ENCODE measurements around the gene PSMD4.
"Not testable (repeated sequence)": the region's sequence is repeated elsewhere in the genome, so short reads cannot be mapped to it uniquely, and the experiment has no call there.

The PSMD4 gene

DNA sequence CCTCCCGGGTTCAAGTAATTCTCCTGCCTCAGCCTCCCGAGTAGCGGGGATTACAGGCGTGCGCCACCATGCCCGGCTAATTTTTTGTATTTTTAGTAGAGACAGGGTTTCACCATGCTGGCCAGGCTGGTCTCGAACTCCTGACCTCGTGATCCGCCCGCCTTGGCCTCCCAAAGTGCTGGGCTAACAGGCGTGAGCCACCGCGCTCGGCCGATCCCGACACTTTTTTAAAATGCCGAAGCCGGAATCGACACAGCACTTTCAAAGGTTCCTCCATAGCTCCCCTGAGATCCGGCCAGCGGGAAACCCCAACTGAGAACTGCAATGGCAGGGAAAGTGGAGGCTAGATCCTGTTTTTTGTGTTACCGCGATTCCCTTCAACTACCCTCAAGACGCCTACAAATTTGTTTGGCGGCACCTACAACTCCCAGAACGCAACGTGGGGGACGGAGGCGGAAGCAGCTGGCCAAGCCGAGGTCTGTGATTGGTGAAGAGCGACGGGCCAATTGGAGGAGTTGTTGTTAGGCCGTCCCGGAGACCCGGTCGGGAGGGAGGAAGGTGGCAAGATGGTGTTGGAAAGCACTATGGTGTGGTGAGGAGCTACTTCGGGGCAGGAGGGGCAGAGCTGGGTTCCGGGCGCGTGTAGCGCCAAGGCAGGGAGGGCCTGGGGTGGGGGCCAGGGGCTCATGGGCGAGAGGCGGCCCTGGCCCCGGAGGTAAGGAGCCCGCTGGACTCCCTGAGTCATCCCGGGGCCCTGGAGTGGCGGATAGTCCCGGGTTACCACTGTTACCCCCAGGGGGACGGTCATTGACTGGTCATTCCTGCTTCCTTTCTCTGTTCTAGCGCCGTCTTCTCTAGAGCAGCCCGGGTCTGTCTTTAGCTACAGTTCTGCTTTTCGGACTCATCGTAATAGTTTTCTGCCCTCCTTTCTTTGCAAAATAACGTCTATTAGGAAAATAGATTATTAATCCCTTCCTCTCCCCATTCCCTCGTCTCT, at the start of gene PSMD4:
Gene PSMD4 (plus strand): TSS at position 518 of the 997 bp plus-strand sequence. CDS start 49 bp downstream, at position 567.
- DNase-seq (ENCODE audit: low read depth in 2 of 2), result peak; percentile 89 to 90

DNA sequence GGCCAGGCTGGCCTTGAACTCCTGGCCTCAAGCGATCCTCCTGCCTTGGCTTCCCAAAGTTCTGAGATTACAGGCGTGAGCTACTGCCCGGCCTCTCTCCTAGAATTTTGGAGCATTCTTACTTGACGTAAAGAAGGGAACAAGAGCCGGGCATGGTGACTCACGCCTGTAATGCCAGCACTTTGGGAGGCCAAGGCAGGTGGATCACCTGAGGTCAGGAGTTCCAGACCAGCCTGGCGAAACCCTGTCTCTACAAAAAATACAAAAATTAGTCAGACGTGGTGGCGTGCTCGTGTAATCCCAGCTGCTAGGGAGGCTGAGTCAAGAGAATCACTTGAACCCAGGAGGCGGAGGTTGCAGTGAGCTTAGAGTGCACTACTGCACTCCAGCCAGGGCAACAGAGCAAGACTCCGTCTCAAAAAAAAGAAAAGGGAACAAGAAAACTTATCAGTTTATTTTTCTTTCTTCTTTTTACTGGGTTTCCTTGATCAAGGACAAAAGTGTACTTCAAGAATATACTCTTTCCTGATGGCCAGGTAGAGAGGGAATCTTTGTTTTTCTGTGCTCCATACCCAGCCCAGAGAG, 49.1 kb upstream of the PSMD4 start:
- DNase-seq (ENCODE audit: low read depth in 2 of 2), result not testable (repeated sequence)

DNA sequence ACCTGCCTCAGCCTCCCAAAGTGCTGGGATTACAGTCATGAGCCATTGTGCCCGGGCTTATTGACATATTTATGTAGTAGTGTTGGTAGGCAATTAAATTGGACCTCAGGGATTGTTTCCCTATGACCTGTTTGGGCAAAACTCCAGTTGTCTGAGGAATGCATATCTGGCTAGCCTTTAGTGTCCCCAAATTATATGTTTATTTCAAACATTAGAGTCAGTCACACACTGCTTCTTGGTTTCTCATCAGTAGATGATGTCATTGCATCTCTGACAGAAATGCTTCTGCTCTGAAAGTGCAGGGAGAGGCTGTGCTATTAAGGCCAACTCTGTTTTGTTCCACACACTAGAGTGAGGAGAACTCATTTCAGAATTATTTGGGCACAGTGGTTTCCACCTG, 43.7 kb upstream of the PSMD4 start:
- DNase-seq (ENCODE audit: low read depth in 2 of 2), result no peak

DNA sequence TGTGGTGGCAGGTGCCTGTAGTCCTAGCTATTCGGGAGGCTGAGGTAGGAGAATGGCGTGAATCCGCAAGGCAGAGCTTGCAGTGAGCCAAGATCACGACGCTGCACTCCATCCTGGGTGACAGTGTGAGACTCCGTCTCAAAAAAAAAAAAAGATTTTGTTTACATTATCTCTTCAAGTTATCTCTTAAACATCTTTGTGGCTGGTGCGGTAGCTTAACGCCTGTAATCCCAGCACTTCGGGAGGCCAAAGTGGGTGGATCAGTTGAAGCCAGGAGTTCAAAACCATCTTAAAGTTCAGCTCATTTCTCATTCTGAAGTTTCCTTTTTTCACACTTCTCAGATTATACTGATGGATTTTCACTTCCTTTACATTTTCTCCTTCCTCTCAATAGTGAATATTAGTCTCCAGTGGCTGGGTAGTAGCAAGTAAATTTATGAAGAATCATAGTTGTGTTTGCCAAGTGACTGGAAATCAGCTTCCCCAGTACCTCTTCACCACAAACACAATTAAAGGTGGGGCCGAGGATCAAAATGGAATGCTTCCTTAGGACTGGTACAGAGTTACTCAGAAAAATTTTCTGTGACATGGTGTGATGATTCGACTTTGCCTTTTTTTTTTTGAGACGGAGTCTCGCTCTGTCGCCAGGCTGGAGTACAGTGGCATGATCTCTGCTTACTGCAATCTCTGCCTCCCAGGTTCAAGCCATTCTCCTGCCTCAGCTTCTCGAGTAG, 42.4 kb upstream of the PSMD4 start:
- no peak for DNase-seq (ENCODE audit: low read depth in 2 of 2)

DNA sequence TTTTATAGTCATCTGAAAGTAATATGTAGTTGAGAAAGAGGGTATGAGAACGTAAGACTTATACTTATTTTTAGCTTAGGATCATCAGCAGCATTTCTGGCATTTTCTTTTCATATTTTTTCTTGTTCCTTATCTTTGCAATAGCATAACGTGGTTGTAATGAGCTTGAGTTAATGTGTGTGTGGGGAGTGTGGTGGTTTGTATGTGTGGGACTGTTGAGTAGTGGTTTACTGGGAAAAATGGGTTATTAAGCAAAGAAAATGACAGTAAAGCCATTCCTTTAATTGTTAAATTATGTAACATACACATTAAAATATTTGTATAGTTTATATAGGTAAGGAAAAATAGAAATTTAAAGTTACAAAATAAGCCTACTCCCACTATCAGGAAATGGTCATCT, 41.0 kb upstream of the PSMD4 start:
- DNase-seq (ENCODE audit: low read depth in 2 of 2), result no peak

DNA sequence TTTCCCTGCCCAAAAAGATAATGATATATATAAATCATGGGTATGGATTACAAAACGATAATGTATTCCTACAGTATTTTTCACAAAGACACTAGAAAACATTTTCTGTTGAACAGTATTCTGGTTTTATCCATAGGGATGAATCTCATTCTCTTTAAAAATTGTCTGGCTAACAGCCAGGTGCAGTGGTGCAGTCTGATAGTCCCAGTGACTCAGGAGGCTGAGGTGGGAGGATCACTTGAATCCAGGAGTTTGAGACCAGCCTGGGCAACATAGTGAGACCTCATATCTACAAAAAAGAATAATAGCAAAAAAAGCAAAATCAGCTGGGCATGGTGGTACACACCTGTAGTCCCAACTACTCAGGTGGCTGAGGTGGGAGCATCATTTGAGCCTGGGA, 32.9 kb upstream of the PSMD4 start:
- DNase-seq (ENCODE audit: low read depth in 2 of 2), result no peak

DNA sequence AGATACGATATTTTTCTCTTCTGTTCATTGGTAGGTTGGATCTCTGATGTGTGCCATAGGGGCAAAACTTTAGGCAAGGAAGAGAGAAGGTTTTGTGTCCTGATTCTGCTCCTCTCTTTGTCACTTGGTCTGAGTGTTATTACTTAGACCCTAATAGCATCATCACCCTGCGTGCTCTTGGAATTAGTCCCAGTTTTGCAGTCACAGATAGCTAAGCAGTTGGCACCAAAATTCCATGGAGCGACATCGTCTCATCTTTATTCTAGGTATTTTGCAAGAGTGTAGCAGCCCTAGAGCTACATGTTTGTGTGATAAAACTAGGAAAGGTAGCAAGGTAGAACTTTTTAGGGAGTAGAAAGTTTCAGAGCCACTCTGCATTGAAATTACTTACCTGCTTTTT, 32.4 kb upstream of the PSMD4 start:
- DNase-seq (ENCODE audit: low read depth in 2 of 2), result no peak

DNA sequence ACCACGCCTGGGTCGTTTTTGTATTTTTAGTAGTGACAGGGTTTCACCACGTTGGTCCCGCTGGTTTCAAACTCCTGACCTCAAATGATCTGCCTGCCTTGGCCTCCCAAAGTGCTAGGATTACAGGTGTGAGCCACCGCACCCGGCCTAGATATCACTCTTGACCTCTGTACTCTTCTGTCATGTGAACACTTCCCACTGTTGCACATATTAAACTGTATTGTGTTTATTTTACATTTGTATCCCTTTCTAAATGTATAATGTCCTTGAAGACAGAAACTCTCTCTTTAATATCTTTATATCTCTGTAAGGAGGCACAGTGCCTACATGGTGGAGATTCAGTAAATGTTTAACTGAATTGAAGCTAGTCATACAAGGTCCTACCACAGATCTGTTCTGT, 19.3 kb upstream of the PSMD4 start:
- DNase-seq (ENCODE audit: low read depth in 2 of 2), result no peak

DNA sequence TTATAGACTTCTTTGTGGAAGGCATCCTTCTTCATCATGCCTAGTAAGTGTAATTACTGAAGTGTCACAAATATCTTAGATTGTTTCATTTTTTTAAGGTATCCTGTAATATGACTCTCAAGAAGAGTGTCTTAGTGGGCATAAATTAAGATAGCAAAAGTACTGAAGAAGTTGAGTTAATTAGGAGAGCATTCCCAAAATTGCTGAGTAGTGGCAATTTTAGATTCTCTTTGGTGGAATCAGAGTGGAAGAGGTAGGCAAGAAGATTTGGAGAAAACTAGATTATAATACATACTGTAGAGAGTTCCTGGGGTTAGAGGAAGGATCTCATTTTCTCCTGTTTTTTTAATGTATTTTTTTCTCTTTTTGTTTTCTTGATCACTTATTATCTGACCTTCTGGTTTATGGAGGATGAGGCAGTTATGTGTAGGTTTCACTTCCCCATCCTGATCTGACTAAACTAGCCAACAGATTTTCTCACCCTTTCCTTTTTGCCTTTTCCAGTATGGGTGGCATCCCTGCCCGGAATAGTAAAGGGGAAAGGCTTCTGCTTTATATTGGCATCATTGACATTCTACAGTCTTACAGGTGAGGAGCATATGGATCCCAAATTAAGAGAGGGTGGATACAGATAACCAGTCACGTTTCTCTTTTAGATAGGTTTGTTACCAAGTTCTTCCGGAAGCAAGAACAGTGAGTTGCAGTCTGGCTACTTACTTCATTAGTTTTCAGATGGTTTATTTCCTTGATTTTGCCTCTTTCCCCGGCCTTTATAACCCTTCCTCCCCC, 16.7 kb upstream of the PSMD4 start:
- DNase-seq (ENCODE audit: low read depth in 2 of 2), result no peak

DNA sequence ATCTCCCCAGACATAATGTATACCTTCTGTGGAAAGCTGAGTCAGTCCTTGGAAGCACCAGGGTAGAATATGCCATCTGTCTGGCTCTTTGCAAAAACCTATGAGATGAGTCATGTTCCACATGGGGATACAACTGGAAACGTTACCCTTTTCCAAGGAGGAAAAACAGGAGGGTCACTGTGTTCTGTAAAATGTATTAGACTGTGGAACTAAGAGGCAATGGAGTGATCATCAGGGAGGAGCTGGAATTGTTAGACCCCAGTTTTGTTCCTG, 16.1 kb upstream of the PSMD4 start:
- DNase-seq (ENCODE audit: low read depth in 2 of 2), result no peak

DNA sequence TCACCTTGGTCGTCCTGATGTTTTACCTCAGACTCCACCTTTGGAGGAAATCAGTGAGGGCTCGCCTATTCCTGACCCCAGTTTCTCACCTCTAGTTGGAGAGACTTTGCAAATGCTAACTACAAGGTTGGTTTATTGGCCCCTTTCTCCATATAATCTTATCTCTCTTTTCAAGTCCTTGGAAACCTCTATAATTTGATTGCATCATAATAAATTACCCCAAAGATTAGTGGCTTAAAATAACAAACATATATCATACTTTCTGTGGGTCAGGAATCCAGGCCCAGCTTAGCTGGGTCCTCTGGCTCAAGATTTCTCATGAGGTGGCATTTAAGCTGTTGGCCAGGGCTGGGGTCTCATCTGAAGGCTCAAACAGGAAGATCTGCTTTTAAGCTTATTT, 12.1 kb upstream of the PSMD4 start:
- no peak for DNase-seq (ENCODE audit: low read depth in 2 of 2)

DNA sequence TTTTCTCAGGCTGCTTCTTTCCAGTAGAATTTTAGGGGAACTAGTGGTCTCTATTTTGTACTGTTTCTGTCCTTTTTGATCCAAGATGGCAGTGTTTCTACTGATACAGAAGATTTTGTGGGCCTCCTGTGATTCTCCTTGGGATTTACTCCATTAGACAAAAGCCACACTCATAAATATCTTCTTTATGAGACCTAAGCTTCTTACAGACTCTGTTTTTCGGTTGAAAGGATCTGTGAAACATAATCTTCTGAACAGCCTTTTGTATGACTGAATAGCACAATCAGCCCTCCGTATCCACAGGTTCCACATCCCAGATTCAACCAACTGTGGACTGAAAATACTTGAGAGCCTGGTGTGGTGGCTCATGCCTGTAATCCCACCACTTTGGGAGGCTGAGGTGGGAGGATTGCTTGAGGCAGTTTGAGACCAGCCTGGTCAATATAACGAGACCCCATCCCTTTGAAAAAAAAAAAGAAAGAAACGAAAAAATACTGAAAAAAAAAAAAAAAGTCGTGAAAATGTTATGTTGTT, 10.8 kb upstream of the PSMD4 start:
- DNase-seq (ENCODE audit: low read depth in 2 of 2), result no peak

DNA sequence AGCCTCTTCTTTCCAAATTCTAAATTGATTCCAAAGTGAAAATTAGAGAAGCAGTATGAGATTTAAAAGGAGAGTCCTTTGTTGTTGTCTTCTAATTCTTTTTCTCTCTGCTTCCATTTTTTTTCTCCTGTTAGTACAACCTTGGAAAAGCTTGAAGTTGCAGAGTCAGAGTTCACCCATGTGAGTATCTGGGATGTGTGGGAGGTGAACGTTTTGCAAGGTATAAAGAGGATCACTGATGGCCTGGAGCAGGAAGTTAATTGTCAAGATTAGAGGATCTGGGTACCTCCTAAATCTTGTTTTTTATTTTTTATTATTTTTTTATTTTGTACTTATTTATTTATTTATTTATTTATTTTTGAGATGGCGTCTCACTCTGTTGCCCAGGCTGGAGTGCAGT, 7.7 kb upstream of the PSMD4 start:
- no peak for DNase-seq (ENCODE audit: low read depth in 2 of 2)

DNA sequence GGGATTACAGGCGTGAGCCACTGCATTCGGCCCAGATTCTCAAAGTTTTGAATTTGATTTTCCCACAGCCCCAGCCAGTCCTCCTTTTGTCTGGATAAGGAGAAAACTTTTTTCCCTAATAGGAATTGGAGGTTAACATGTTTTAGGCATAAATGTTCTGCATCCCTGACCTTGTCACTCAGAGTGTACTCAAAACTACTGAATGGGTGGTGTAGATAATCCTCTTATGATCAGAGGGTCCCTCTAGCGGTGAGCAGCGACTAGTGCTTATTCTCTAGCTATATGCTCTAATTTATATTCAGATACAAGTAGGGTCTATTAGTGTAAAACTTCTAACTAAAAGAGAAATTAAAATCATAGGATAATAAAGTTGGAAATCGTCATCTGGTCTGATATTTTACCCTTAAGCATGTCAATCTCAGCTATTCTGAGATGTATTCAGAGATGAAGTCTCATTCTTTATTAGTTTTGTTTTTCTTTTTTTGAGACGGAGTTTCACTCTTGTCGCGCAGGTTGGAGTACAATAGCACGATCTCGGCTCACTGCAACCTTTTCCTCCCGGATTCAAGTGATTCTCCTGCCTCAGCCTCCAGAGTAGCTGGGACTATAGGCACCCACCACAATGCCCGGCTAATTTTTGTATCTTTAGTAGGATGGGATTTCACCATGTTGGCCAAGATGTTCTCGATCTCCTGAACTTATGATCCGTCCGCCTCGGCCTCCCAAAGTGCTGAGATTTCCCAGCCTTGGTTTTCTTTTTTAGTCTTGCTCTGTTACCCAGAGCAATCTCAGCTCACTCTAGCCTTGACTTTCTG, 2.7 kb upstream of the PSMD4 start:
- DNase-seq (ENCODE audit: low read depth in 2 of 2), result peak; percentile 39 to 53

DNA sequence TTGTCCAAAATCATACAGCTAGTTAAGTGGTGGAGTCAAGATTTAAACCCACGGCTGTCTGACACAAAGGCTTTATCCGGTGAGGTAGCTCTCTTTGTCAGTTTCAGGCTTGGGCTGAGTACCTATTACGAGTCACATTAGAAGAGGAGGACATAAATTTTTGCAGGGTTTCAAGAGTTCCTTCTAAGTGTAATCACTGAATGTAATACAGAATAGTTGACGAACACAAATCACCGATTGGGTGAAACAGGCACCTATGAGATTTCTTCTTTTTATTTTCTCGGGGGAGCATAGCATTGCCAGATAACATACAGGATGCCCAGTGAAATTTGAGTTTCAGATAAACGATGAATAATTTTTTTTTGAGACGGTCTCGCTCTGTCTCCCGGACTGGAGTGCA, 847 bp downstream of the PSMD4 start:
- DNase-seq (ENCODE audit: low read depth in 2 of 2), result no peak

DNA sequence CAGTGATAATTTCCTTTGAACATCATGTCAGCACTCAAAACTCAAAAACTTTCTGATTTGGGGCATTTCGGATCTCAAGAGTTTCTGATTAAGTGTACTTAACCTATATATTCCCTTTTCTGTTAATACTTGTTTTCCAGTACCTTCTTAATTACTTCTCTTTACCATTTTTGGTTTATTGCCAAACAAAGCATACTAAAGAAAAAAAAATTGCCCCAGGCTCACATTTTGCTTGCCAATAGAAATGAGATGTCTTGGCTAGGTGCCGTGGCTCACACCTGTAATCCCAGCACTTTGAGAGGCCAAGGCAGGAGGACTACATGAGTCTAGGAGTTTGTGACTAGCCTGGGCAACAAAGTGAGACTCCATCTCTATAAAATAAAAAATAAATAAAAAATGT, 4.8 kb downstream of the PSMD4 start:
- DNase-seq (ENCODE audit: low read depth in 2 of 2), result no peak

DNA sequence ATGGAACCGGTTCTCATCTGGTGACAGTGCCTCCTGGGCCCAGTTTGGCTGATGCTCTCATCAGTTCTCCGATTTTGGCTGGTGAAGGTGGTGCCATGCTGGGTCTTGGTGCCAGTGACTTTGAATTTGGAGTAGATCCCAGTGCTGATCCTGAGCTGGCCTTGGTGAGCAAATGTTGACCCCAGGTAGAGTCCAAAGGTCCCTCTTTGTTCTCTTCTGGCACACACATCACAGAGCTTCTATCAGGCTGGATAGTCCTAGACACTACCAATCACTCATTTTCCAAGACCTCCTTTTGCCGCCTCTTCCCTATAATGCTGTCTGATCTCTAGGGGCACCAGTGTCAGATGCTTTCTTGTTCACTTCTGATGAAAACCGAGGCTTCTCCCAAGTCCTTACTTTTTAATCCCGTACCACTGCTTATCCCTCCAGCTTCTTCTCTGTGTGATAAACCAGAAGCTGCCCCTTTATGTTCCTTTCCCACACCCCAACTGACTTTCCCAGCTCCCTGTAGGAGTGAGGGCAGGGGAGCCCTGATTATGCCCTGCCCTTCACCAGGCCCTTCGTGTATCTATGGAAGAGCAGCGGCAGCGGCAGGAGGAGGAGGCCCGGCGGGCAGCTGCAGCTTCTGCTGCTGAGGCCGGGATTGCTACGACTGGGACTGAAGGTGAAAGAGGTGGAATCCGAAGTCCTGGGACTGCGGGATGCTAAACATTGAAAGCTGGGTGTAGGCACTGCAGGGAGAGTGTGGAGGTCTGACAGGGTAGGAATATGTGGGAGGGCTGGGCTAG, 11.1 kb downstream of the PSMD4 start:
- no peak for DNase-seq (ENCODE audit: low read depth in 2 of 2)

DNA sequence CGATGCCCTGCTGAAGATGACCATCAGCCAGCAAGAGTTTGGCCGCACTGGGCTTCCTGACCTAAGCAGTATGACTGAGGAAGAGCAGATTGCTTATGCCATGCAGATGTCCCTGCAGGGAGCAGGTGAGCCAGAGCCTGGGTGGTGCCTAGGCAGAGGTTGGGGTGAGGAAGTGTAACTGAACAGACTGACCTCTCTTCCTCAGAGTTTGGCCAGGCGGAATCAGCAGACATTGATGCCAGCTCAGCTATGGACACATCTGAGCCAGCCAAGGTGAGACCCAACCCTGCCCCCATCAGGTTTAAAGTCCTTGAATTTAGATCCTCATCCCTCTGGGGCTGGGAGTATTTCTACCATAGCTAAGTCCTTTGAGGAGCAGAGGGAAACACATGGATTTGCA, 11.8 kb downstream of the PSMD4 start:
- DNase-seq (ENCODE audit: low read depth in 2 of 2), result no peak

DNA sequence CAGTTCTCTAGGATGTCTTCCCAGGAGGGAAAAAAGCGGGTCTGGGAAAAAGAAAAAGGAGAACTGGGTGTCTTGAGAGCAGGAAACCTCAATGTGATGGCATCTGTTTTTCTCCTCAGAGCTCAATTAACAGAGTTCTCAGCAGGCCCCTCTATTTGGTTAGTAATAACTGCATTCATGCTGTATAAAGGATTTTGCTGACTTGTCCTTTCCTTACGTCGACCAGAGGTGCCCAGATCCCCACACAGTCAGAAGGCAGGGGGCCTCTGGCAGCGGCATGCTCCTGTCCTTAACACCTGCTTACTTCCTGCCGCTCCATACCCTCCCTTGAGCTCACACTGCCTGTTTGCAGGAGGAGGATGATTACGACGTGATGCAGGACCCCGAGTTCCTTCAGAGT, 12.3 kb downstream of the PSMD4 start:
- no peak for DNase-seq (ENCODE audit: low read depth in 2 of 2)

DNA sequence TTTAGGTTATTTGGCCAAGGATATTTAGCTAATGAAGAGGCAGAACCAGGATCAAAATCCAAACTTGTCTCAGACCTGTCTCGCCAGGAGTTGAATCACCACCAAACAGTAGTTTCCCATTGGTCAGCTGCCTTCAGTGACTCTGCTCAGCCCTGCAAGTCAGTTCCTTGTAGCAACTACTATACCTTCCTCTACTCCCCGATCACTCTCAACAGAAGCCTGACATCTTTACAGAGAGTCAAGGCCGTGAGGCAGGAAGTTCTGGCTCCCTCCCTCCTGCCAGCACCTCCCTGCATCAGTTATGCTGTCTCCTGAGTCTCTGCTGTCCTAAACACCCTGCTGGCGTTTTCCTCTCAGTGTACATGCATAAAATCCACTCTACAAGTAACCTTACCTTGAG, 13.2 kb downstream of the PSMD4 start:
- no peak for DNase-seq (ENCODE audit: low read depth in 2 of 2)
